HG02981 (cell line): ENCODE measurements around the gene ZNF611.
"Not testable (repeated sequence)": the region's sequence is repeated elsewhere in the genome, so short reads cannot be mapped to it uniquely, and the experiment has no call there.

Experiments used
- ATAC-seq: cut with Tn5 transposase; IDR thresholded peaks from one replicate; pipeline ENCODE4 v1.9.1; 2021; ENCODE audit warnings: mild to moderate bottlenecking, moderate library complexity; ENCODE audit not compliant: unreplicated experiment

The ZNF611 gene

DNA sequence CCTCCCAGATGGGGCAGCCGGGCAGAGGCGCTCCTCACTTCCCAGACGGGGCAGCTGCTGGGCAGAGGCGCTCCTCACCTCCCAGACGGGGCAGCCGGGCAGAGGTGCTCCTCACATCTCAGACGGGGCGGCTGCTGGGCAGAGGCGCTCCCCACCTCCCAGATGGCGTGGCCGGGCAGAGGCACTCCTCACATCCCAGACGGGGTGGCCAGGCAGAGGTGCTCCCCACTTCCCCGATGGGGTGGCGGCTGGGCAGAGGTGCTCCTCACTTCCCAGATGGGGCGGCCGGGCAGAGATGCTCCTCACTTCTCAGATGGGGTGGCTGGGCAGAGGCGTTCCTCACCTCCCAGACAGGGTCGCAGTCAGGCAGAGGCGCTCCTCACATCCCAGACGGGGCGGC, 14.3 kb downstream of the ZNF611 start:
- ATAC-seq = not testable (repeated sequence)

- no peak for ATAC-seq
These were observed 18.3 kb downstream of the ZNF611 start for GRCh38 chr19:52716522-52716921.

DNA sequence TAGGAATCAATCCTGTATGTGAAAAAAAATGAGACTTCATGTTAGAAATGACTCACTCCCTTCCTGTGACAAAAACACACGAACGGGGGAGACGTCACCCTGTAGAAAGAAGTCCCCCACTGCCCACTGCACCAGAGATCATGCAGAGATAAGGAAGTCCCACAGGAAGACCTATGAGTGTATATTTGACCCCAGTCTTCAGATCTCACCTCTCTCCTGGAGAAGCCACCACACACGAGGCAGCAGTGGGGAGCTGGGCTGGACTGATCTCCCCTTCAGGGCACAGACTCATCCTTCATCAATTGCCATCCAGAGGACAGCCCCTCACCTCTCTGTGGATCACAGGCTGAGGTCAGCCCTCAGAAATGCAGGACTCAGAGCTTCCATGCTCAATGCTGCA, 18.9 kb downstream of the ZNF611 start:
- not testable (repeated sequence) for ATAC-seq

DNA sequence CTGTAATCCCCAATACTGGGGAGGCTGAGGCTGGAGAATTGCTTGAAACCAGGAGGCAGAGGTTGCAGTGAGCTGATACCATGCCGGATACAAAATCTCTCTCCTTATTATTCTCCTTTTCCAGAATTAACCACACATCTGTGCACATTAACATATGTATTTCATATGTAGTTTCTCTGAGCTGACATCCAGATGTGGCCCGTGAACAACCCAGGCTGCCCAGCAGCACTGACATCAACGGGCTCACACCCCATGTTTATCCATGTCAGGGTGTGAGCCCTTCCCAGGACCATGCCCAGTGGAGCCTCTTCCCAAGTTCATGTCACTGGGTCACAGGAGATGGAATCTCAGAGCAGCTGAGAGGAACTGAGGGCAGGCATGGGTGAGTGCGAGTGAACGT, 19.5 kb downstream of the ZNF611 start:
- not testable (repeated sequence) for ATAC-seq

DNA sequence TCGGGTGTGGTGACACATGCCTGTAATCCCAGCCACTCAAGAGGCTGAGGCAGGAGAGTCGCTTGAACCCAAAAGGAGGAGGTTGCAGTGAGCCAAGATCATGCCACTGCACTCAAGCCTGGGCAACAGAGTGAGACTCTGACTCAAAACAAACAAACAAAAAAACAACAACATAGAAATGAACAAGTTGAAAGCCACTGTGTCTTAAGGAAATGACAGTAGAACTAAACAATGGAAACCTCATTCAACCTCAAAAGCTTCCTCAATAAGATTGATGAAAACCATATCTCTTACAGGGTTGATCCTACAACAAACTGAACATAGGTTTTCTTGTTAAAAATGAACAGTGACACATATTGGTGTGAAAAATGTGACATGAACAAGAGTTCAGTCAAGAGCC, 21.8 kb downstream of the ZNF611 start:
- not testable (repeated sequence) for ATAC-seq

GRCh38 chr19:52711661-52712060, 23.2 kb downstream of the ZNF611 start:
- ATAC-seq = not testable (repeated sequence)

- ATAC-seq = no peak
These were observed 24.3 kb downstream of the ZNF611 start for GRCh38 chr19:52710538-52710937.

GRCh38 chr19:52705615-52706014, 29.2 kb downstream of the ZNF611 start:
- not testable (repeated sequence) for ATAC-seq

DNA sequence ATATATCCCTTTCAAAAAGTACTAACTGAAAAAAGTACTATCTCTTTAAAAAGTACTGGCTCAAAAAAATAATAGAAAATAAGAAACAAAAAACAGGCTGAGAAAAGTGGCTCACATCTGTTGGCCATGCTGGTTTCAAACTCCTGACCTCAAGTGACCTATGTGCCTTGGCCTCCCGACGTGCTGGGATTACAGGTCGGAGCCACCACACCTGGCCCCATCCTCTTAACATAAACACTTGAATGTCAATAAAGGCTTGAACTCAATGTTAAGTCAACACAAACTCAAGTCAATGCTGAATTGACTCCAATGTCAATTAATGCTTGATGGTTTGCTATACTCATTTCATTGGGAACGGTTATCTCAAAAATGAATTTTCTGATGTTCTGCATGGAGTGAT, 30.9 kb downstream of the ZNF611 start:
- no peak for ATAC-seq

DNA sequence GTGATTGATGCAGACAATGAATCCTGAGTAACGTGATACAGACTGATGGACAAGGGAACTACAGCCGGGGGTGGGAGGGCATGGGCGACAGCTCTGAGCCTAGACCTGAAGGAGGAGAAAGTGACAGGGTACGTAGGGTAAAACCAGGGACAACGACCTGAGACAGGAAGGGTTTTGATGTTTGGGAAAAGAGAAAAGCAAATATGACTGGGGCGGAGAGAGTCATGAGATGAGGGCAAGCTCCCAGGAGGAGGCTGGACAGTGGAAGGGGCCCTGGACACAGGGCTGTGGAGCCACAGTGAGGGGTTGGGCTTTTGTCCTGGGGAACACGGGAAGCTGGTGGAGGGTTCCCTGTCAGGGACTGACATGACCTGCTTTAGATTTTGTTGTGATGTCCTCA, 34.2 kb downstream of the ZNF611 start:
- no peak for ATAC-seq

DNA sequence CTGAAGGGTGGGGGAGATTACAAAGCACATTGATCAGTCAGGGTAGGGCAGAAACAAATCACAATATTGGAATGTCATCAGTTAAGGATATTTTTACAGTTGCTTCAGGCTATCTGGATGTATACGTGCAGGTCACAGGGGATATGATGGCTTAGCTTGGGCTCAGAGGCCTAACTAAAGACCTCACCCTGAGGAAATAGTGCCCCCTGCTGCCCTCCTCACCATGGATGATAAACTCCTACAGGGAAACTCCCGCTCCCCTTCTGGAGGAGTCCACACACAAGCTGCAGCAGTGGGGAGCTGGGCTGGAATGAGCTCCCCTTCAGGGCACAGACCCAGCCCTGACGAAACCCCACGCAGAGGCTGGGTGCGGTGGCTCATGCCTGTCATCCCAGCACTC, 35.3 kb downstream of the ZNF611 start:
- not testable (repeated sequence) for ATAC-seq

GRCh38 chr19:52695996-52696395, 38.8 kb downstream of the ZNF611 start:
- ATAC-seq = no peak

GRCh38 chr19:52694921-52695320, 39.9 kb downstream of the ZNF611 start:
- ATAC-seq = no peak

GRCh38 chr19:52694281-52694680, 40.6 kb downstream of the ZNF611 start:
- not testable (repeated sequence) for ATAC-seq

DNA sequence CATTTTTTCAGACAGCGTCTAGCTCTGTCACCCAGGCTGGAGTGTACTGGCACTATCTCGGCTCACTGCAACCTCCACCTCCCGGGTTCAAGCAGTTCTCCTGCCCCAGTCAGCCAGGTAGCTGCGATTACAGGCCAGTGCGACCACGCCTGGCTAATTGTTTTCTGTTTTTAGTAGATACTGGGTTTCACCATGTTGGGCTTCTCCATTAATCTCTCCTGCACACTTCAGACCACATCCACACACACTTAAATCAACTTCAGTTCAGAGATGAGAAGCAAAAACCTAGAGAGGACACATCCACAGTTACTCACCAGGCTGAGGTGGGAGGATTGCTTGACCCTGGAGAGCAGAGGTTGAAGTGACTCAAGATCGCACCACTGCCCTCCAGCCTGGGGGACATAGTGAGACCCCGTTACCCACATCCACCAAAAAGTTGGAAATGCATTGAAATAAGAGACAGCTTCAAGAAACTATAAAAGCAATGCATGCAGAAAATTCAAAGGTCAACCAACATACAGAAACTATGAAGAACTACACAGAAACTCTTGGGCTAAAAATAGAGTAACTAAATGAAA, 42.3 kb downstream of the ZNF611 start:
- no peak for ATAC-seq

DNA sequence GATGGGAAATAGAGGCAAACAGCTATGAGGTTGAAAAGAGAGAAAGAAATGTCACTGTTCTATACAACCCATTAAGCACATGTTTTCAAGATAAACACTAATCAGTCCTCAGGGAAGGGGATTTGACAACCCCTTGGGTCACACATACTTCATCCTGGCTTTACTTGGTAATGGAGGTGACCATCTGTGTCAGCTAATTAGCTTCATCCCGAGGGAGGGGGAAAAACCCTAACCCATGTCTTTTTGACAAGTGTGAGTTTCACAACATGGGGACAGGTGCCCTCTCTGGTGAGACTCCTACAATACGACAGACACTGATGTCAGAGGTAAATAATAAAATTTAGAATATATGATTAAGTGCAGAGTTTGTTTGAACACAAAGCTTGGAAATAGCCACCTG, 43.1 kb downstream of the ZNF611 start:
- ATAC-seq = no peak

DNA sequence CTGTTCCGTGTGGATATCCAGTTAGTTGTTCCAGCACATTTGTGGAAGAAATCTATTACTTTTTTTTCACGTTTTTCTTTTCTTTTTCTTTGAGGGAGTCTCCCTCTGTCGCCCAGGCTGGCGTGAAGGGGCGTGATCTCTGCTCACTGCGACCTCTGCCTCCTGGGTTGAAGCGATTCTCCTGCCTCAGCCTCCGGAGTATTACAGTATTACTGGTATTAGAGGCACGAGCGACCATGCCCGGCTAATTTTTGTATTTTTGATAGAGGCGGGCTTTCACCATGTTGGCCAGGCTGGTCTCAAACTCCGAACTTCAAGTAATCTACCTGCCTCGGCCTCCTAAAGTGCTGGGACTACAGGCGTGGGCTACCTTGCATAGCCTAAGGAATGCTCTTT, 43.6 kb downstream of the ZNF611 start:
- no peak for ATAC-seq

DNA sequence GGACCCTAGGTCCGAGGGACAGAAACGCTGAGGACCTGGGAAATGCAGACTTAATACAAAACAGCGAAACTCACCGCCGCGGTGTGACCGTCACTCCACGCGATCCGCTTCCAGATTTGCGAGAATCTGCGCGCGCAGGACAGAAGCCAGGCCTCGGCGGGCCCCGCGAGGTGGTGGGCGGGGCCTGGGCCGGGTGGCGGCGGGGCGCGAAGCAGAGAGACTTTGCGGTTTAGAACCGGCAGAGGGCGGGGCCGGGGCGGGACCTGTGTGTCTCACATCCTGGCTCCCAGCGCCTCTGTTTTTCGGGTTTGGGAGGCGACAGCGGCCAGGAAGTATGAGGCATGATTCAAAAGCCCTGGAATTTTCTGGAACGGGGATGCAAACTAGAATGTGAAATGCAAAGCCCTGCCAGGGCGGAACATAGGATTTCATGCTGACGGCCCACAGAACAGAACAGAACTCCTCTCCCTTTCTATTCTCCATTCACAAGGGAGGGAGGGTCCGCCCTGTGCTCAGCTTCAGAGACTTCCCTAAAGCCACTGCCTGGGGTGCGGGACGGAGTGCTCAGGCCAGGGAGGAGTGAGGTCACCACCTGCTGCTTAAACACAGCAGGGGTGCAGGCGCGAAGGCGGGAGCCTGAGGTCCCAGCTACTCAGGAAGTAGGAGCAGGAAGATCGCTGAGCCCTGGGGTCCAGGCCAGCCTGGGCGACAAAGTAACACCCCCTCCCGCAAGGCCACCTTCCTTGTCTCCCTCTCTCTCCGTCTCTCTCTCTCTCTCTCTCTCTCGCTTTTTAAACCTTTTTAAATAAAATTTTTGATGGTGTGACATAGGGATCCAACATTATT, 44.3 kb downstream of the ZNF611 start:
- peak; percentile 80 for ATAC-seq

- ATAC-seq = peak; percentile 24
These were observed 44.9 kb downstream of the ZNF611 start for GRCh38 chr19:52689843-52690368.

DNA sequence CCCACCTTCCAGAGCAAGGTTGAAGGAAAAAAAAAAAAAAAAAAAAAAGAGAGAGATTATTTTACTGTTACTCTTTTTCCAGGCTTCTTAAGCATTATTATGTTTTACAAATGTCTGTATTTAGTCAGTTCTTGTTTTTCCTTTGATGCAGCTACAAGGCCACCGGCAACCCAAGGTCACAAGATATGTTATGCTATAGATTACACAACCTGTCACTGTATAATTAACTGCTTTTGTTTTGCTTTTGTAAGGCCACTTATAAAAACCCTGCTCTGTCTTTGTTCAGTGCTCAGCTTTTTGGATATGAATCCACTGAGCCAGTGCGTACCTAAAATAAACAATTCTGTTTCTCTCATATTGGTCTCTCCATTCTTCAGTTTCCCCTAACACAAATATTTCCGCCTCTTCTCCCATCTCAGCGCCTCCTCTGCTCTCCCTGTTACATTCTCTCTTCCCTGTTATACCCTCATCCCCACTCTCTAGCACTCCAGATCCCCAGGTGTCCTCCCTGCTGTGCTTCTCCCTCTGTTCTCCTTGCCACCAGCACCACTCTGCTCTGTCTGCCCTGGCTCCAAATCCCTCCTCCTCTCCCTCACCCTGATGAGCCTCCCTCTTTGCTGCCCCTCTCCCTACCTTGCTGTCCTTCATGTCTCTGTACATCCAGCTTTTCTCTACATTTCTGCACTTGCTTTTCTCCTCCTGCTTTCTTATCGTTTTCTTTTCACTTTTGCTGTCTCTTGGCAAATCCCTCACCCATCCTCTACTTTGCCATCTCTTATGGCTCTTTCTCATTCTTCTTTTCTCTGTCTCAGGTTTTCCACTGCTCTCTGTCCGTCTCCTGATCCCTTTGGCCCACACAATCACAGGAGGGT, 45.7 kb downstream of the ZNF611 start:
- ATAC-seq = not testable (repeated sequence)

- ATAC-seq = no peak
These were observed 46.5 kb downstream of the ZNF611 start for GRCh38 chr19:52688335-52688734.
